ENCODE results near the gene SLC8A1.

- TF ChIP-seq POLR2AphosphoS5 (IDR thresholded peaks at IDR 0.05; ENCODE audit: borderline replicate concordance, low read depth, low read length) (no peak), FOXP2 (optimal IDR thresholded peaks at IDR 0.05; ENCODE audit: control extremely low read depth, extremely low read length, insufficient read depth) (no peak)
Observed at GRCh38 chr2:40412456-40412855, 39.4 kb downstream of the SLC8A1 start.
